DOHH2 (cell line): ENCODE measurements around the gene ANKRD16.

Experiments
- H3F3A ChIP-seq: fragments of 200-600 bp; sonication (generic), shearing (Covaris generic); 2 replicates; pipeline ENCODE4 v1.6.0; 2016; ENCODE audit warnings: antibody characterized with exemption, mild to moderate bottlenecking; ENCODE audit not compliant: control insufficient read depth, insufficient read depth
- H3K27ac ChIP-seq: fragments of 200-600 bp; sonication (generic); 2 replicates; pipeline ENCODE4 v1.5.1; 2014; ENCODE audit warnings: low read depth, mild to moderate bottlenecking, low read length, moderate library complexity
- H3K27me3 ChIP-seq: fragments of 200-600 bp; sonication (generic); 2 replicates; pipeline ENCODE4 v1.6.1; 2014; ENCODE audit warnings: mild to moderate bottlenecking, low read length, mixed read lengths; ENCODE audit not compliant: control insufficient read depth
- H3K36me3 ChIP-seq: fragments of 200-600 bp; sonication (generic); 2 replicates; pipeline ENCODE4 v1.6.1; 2014; ENCODE audit warnings: mild to moderate bottlenecking, low read length, moderate library complexity, mixed read lengths; ENCODE audit not compliant: control insufficient read depth
- H3K4me1 ChIP-seq: fragments of 200-600 bp; sonication (generic); 2 replicates; pipeline ENCODE4 v1.6.1; 2014; ENCODE audit warnings: mild to moderate bottlenecking, low read length, mixed read lengths; ENCODE audit not compliant: control insufficient read depth
- H3K4me2 ChIP-seq: fragments of 200-600 bp; sonication (generic); 2 replicates; pipeline ENCODE4 v1.6.0; 2014; ENCODE audit warnings: mild to moderate bottlenecking, low read length, moderate library complexity
- H3K4me3 ChIP-seq: fragments of 200-600 bp; sonication (generic); 2 replicates; pipeline ENCODE4 v1.5.1; 2014; ENCODE audit warnings: mild to moderate bottlenecking, low read length, mixed read lengths
- H3K79me2 ChIP-seq: fragments of 200-600 bp; sonication (generic); 2 replicates; pipeline ENCODE4 v1.6.1; 2014; ENCODE audit warnings: mild to moderate bottlenecking, low read length, mixed read lengths; ENCODE audit not compliant: control insufficient read depth
- H3K9me2 ChIP-seq: fragments of 200-600 bp; sonication (generic); replicated peaks from 2 replicates; pipeline ENCODE4 v1.6.1; 2014; ENCODE audit warnings: mild to moderate bottlenecking, low read length, mixed read lengths; ENCODE audit not compliant: control insufficient read depth
- H3K9me3 ChIP-seq: fragments of 200-600 bp; sonication (generic); 2 replicates; pipeline ENCODE4 v1.6.1; 2014; ENCODE audit warnings: antibody characterized with exemption, low read length, mixed read lengths; ENCODE audit not compliant: control insufficient read depth, insufficient read depth
- H4K20me1 ChIP-seq: fragments of 200-600 bp; sonication (generic); 2 replicates; pipeline ENCODE4 v1.6.0; 2014; ENCODE audit warnings: low read depth, mild to moderate bottlenecking, antibody characterized with exemption, low read length, moderate library complexity; ENCODE audit not compliant: control insufficient read depth, insufficient read depth
- EZH2phosphoT487 ChIP-seq: fragments of 200-600 bp; sonication (generic); IDR thresholded peaks from 2 replicates; pipeline ENCODE4 v1.6.1; 2017; ENCODE audit warnings: borderline replicate concordance, mild to moderate bottlenecking, antibody characterized with exemption, low read length, moderate library complexity, mixed read lengths
- TF ChIP-seq, protein P1 (sequence below): fragments of 200-600 bp; sonication (generic); IDR thresholded peaks from one replicate; pipeline ENCODE4 v1.5.1; 2014; ENCODE audit warnings: antibody characterized with exemption, mild to moderate bottlenecking, low read depth, low read length; ENCODE audit not compliant: poor library complexity, severe bottlenecking

The ANKRD16 gene

DNA sequence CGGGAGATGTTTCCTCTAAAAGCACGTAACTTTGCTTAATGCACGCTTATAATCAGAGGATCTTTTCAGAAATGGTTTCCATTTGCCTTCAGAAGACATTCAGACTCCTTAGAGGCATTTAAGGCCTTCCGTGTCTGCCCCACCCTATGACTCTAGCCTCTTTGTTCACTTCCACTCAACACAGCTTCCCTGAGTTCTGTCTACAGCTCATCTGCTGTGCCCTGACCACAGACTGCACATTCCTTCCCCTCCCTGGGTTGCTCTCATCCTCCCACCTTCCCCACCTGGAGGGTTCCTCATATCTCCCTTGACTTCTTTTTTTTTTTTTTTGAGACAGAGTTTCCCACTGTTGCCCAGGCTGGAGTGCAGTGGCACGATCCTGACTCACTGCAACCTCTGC, 17.0 kb upstream of the ANKRD16 start:
- Histone ChIP-seq H3K36me3 (peaks cover 39% of the 10 kb centered on the region), H3K4me1 (peaks cover 7% of the 10 kb centered on the region), H3K4me2 (no peak overlapping the region), H3K9me2 (no peaks in the 10 kb centered on the region), H3K27ac (no peak overlapping the region), H4K20me1 (no peaks in the 10 kb centered on the region), H3K4me3 (no peak overlapping the region), H3F3A (no peaks in the 10 kb centered on the region), H3K27me3 (no peaks in the 10 kb centered on the region), H3K79me2 (peaks cover 11% of the 10 kb centered on the region), H3K9me3 (no peaks in the 10 kb centered on the region)
- no peak for TF ChIP-seq EZH2phosphoT487
- TF ChIP-seq, protein P1, sequence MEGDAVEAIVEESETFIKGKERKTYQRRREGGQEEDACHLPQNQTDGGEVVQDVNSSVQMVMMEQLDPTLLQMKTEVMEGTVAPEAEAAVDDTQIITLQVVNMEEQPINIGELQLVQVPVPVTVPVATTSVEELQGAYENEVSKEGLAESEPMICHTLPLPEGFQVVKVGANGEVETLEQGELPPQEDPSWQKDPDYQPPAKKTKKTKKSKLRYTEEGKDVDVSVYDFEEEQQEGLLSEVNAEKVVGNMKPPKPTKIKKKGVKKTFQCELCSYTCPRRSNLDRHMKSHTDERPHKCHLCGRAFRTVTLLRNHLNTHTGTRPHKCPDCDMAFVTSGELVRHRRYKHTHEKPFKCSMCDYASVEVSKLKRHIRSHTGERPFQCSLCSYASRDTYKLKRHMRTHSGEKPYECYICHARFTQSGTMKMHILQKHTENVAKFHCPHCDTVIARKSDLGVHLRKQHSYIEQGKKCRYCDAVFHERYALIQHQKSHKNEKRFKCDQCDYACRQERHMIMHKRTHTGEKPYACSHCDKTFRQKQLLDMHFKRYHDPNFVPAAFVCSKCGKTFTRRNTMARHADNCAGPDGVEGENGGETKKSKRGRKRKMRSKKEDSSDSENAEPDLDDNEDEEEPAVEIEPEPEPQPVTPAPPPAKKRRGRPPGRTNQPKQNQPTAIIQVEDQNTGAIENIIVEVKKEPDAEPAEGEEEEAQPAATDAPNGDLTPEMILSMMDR: no peak

DNA sequence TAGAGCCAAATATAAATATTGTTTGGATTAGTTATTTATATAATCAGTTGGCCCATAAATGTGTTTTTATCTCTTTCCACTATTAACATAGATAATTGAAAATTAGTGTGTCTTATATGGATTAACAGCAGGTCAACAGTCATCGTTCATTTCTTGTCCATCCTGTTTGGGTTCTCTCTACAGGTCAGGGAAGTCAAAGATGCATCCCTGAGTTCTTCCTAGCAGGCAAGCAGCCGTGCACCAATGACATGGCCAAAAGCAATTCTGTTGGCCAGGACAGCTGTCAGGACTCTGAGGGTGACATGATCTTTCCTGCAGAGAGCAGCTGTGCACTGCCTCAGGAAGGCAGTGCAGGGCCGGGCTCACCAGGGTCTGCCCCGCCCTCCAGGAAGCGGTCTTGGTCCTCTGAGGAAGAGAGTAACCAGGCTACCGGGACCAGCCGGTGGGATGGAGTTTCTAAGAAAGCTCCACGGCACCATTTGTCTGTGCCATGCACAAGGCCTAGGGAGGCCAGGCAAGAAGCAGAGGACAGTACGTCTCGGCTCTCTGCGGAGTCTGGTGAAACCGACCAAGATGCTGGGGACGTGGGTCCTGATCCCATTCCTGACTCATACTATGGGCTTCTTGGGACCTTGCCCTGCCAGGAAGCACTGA, 16.3 kb upstream of the ANKRD16 start:
- Histone ChIP-seq H3K27me3 (no peaks in the 10 kb centered on the region), H3K4me2 (no peak overlapping the region), H3K79me2 (peaks cover 11% of the 10 kb centered on the region), H3K4me1 (peaks cover 7% of the 10 kb centered on the region), H4K20me1 (no peaks in the 10 kb centered on the region), H3K9me2 (no peaks in the 10 kb centered on the region), H3K36me3 (peaks cover 32% of the 10 kb centered on the region), H3K27ac (no peak overlapping the region), H3F3A (no peaks in the 10 kb centered on the region), H3K4me3 (no peak overlapping the region), H3K9me3 (no peaks in the 10 kb centered on the region)
- TF ChIP-seq, protein P1: no peak
- no peak for TF ChIP-seq EZH2phosphoT487

DNA sequence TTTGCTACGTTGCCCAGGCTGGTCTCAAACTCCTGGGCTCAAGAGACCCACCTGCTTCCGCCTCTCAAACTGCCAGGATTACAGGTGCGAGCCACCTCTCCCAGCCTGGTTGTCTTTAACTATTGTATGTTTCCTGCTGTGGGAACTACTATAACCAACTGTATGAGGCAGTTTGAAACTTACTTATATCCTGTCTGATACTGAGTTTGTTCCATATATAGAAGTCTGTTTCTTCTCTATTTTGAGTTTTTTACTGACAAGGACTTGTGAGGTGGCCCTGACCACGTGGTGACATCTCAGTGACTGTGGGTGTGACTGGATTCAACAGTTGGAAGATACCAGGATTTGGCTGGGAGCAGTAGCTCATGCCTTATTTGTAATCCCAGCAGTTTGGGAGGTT, 14.5 kb upstream of the ANKRD16 start:
- H3K4me2 ChIP-seq: no peak overlapping the region
- no peaks in the 10 kb centered on the region for H3K27me3 ChIP-seq
- H3K27ac ChIP-seq: no peak overlapping the region
- H3K9me3 ChIP-seq: no peaks in the 10 kb centered on the region
- H3K4me3 ChIP-seq: no peak overlapping the region
- H3K9me2 ChIP-seq: no peaks in the 10 kb centered on the region
- H3K4me1 ChIP-seq: peaks cover 7% of the 10 kb centered on the region
- H3K36me3 ChIP-seq: peaks cover 19% of the 10 kb centered on the region
- no peaks in the 10 kb centered on the region for H3F3A ChIP-seq
- H3K79me2 ChIP-seq: peaks cover 15% of the 10 kb centered on the region
- TF ChIP-seq, protein P1: no peak
- no peak for TF ChIP-seq EZH2phosphoT487
- no peaks in the 10 kb centered on the region for H4K20me1 ChIP-seq
